ENCODE results near the gene CCM2L.

CCM2L gene

DNA sequence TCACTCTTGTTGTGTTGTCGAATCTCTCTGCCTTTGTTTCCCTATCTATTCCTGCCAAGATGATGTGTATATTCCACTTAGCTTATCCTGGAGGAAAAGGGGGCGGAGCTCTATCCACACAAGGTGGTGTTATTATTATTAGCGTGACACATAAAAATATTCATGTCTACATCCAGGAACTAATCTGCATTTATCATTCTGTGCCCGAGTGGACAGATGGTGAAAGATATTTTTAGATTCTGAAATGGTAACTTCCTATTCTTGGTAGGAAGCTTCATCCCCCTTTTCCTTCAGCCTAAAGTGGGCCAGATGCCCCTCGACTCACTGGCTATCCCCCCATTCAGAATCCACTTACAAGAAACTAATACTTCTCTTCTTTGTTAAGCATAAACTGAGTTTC is 40.2 kb upstream of the CCM2L start:
- H3K4me3 ChIP-seq (ENCODE audit: low read length), result no peak overlapping the region
- TF ChIP-seq, protein P1, sequence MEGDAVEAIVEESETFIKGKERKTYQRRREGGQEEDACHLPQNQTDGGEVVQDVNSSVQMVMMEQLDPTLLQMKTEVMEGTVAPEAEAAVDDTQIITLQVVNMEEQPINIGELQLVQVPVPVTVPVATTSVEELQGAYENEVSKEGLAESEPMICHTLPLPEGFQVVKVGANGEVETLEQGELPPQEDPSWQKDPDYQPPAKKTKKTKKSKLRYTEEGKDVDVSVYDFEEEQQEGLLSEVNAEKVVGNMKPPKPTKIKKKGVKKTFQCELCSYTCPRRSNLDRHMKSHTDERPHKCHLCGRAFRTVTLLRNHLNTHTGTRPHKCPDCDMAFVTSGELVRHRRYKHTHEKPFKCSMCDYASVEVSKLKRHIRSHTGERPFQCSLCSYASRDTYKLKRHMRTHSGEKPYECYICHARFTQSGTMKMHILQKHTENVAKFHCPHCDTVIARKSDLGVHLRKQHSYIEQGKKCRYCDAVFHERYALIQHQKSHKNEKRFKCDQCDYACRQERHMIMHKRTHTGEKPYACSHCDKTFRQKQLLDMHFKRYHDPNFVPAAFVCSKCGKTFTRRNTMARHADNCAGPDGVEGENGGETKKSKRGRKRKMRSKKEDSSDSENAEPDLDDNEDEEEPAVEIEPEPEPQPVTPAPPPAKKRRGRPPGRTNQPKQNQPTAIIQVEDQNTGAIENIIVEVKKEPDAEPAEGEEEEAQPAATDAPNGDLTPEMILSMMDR (IDR thresholded peaks at IDR 0.05; ENCODE audit: insufficient read depth, low read depth, low read length, missing control alignments), result no peak
- DNase-seq (ENCODE audit: low read depth), result no peak

DNA sequence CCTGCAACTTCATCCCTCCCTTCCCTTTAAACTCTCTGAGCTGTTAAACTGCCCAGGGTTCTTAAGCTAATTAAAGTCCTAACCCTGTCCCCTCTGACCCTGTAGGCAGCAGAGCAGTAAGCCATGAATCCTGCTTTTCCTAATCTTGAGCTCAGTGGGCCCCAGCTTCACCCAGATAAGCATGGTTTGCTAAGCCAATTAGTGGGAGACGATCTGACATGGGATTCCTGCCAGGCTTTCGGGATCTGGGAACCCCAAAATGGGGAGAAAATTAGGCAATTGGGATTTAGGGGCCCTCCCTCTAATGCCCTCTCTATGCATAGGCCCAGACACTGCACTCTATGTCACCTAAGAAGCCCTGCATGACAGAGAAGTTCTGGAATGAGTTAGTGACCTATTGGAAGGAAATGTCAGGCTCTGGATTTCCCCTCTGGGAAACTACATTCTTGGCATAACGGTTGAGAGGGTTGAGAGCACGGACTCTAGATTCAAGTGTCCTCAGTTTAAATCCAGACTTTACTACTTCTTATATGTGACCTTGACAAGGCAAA is 37.7 kb upstream of the CCM2L start:
- no peak overlapping the region for H3K4me3 ChIP-seq (ENCODE audit: low read length)
- TF ChIP-seq, protein P1 (IDR thresholded peaks at IDR 0.05; ENCODE audit: insufficient read depth, low read depth, low read length, missing control alignments), result no peak
- no peak for DNase-seq (ENCODE audit: low read depth)

GRCh38 chr20:31974296-31974695 is 35.9 kb upstream of the CCM2L start:
- no peak overlapping the region for H3K4me3 ChIP-seq (ENCODE audit: low read length)
- DNase-seq (ENCODE audit: low read depth), result no peak
- TF ChIP-seq, protein P1 (IDR thresholded peaks at IDR 0.05; ENCODE audit: insufficient read depth, low read depth, low read length, missing control alignments), result no peak

- DNase-seq (ENCODE audit: low read depth), result no peak
- H3K4me3 ChIP-seq (ENCODE audit: low read length), result no peak overlapping the region
- TF ChIP-seq, protein P1 (IDR thresholded peaks at IDR 0.05; ENCODE audit: insufficient read depth, low read depth, low read length, missing control alignments), result no peak
Measured at GRCh38 chr20:31974951-31975487, 35.2 kb upstream of the CCM2L start.

DNA sequence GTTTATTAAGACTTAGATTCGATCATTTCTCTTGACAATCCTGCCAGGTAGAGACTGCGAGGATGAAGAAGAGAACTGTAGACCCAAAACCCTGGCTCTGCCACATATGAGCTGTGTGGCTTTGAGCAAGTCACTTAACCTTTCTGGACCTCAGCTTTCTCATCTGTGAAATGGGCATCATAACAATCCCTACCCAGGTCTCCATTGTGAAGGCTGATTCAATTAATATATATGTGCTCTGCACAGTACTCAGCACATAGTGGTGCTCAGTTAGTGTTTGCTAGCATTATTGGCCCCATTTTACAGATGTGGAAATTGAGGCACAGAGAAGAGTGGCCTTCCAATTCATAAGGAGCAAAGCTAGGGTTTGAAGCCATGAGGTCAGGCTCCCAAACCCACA is 34.4 kb upstream of the CCM2L start:
- no peak overlapping the region for H3K4me3 ChIP-seq (ENCODE audit: low read length)
- TF ChIP-seq, protein P1 (IDR thresholded peaks at IDR 0.05; ENCODE audit: insufficient read depth, low read depth, low read length, missing control alignments), result no peak
- no peak for DNase-seq (ENCODE audit: low read depth)

DNA sequence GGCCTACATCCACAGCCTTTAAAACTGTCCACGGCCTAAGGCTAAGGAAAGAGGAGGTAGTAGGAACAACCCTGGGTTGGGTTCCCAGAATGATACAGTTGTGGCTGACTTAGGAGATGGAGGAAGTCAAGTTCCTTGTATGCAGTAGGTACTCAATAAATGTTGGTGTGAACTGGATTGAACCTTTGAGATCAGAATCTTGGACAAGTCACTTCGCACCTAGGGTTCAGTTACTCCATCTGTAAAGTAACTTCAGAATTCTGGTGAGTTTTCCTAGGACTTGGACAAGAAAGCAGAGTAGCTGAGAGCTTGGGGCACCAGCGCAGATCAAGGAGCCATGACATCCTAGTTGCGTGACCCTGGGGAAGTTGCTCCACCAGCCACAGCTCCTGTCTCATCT is 33.2 kb upstream of the CCM2L start:
- H3K4me3 ChIP-seq (ENCODE audit: low read length), result no peak overlapping the region
- no peak for DNase-seq (ENCODE audit: low read depth)
- TF ChIP-seq, protein P1 (IDR thresholded peaks at IDR 0.05; ENCODE audit: insufficient read depth, low read depth, low read length, missing control alignments), result no peak

All from epithelial cell of esophagus (primary cell).